Left ventricle myocardium inferior (tissue), 1 donor: ENCODE data around the gene ATP5PO. TPM values are rescaled to one million over a fixed set of nuclear protein-coding genes. Genes with fewer than 3 reads are reported as not detected.

Source experiments
- DNase-seq: peaks from one replicate; pipeline ENCODE4 v3.0.0-alpha.2; 2020
- H3K27ac ChIP-seq: fragments of 200-600 bp; replicated peaks from 2 replicates; pipeline ENCODE4 v1.8.0; 2021
- H3K27me3 ChIP-seq: fragments of 200-600 bp; 2 replicates; pipeline ENCODE4 v1.8.0; 2021; ENCODE audit warnings: low read depth
- H3K36me3 ChIP-seq: fragments of 200-600 bp; 2 replicates; pipeline ENCODE4 v1.8.0; 2021
- H3K4me1 ChIP-seq: fragments of 200-600 bp; 2 replicates; pipeline ENCODE4 v1.8.0; 2021
- H3K4me3 ChIP-seq: fragments of 200-600 bp; 2 replicates; pipeline ENCODE4 v1.8.0; 2021; ENCODE audit warnings: mild to moderate bottlenecking, moderate library complexity
- H3K9me3 ChIP-seq: fragments of 200-600 bp; replicated peaks from 2 replicates; pipeline ENCODE4 v1.8.0; 2021
- CTCF ChIP-seq: fragments of 200-600 bp; IDR thresholded peaks from 2 replicates; pipeline ENCODE4 v1.8.0; 2021; ENCODE audit warnings: antibody characterized with exemption, mild to moderate bottlenecking, borderline replicate concordance
- intact Hi-C: fragments of 100-400 bp; cut with micrococcal nuclease; formaldehyde crosslinking; loops from one replicate; pipeline ENCODE4 v1.11.0; 2022
- total RNA-seq: library from RNA; stranded (reverse); fragmentation: NEBNext Ultra II Directional; extraction: Animal tissue kit (Norgen Biotek cat#: 25700); gene quantifications from one replicate; pipeline ENCODE4 v1.2.1, GENCODE V29; 2021
- donor health status: DM: no; HTN: yes; CAD: no; lungs with severe emphysema.

ATP5PO gene
- total RNA-seq, 1 donor from 2014 or later = 780 TPM

- DNase-seq = no peak
- Histone ChIP-seq H3K9me3 (no peaks in the 10 kb centered on the region), H3K36me3 (no peaks in the 10 kb centered on the region), H3K27ac (no peak overlapping the region), H3K27me3 (no peaks in the 10 kb centered on the region), H3K4me1 (no peaks in the 10 kb centered on the region), H3K4me3 (no peak overlapping the region)
- TF ChIP-seq CTCF = no peak
- intact Hi-C loops = no loop called here
Measured at GRCh38 chr21:33884376-33885171, 31.0 kb downstream of the ATP5PO start.

- no peak for TF ChIP-seq CTCF
- H3K9me3 ChIP-seq = no peaks in the 10 kb centered on the region
- H3K4me1 ChIP-seq = no peaks in the 10 kb centered on the region
- intact Hi-C loops = no loop called here
- H3K4me3 ChIP-seq = no peak overlapping the region
- no peaks in the 10 kb centered on the region for H3K27me3 ChIP-seq
- DNase-seq = no peak
- no peaks in the 10 kb centered on the region for H3K36me3 ChIP-seq
- no peak overlapping the region for H3K27ac ChIP-seq
Measured at GRCh38 chr21:33883118-33883517, 32.5 kb downstream of the ATP5PO start.

- DNase-seq = no peak
- H3K27ac ChIP-seq = no peak overlapping the region
- no peak for TF ChIP-seq CTCF
- H3K4me1 ChIP-seq = no peaks in the 10 kb centered on the region
- no peaks in the 10 kb centered on the region for H3K36me3 ChIP-seq
- intact Hi-C loops = no loop called here
- H3K27me3 ChIP-seq = no peaks in the 10 kb centered on the region
- no peak overlapping the region for H3K4me3 ChIP-seq
- H3K9me3 ChIP-seq = no peaks in the 10 kb centered on the region
Measured at GRCh38 chr21:33881689-33882440, 33.7 kb downstream of the ATP5PO start.

- TF ChIP-seq CTCF = no peak
- H3K27me3 ChIP-seq = no peaks in the 10 kb centered on the region
- DNase-seq = no peak
- intact Hi-C loops = no loop called here
- no peaks in the 10 kb centered on the region for H3K4me1 ChIP-seq
- H3K36me3 ChIP-seq = no peaks in the 10 kb centered on the region
- H3K9me3 ChIP-seq = no peaks in the 10 kb centered on the region
- no peak overlapping the region for H3K4me3 ChIP-seq
- H3K27ac ChIP-seq = no peak overlapping the region
Measured at GRCh38 chr21:33880626-33881025, 35.0 kb downstream of the ATP5PO start.

- Histone ChIP-seq H3K4me3 (no peak overlapping the region), H3K36me3 (no peaks in the 10 kb centered on the region), H3K27me3 (no peaks in the 10 kb centered on the region), H3K4me1 (no peaks in the 10 kb centered on the region), H3K9me3 (no peaks in the 10 kb centered on the region), H3K27ac (no peak overlapping the region)
- no peak for TF ChIP-seq CTCF
- intact Hi-C loops = no loop called here
- DNase-seq = no peak
Measured at GRCh38 chr21:33878824-33879223, 36.8 kb downstream of the ATP5PO start.
